Measurements from ENCODE around the gene FAM120A. TPM values are rescaled to one million over a fixed set of nuclear protein-coding genes. Genes with fewer than 3 reads are reported as not detected.
A peak's percentile ranks its signal among the peaks of the same experiment; 100 is the strongest.

FAM120A gene
- polyA plus RNA-seq, 6 donors from 2014 or later, result 6.8 to 16.7 (median 11.0) TPM

GRCh38 chr9:93577078-93577974 lies 125.8 kb downstream of the FAM120A start:
- Mint-ChIP-seq H3K27ac (peak overlapping the region in 5 of 6 donors; percentile 9 to 88 (median 77)), H3K4me1 (peaks cover 36 to 59% (median 43%) of the 10 kb centered on the region in 3 donors), H3K4me3 (peak overlapping the region; percentile 81 to 91 (median 86)), H3K27me3 (no peaks in the 10 kb centered on the region), H3K36me3 (no peaks in the 10 kb centered on the region), H3K9me3 (no peaks in the 10 kb centered on the region)
- ATAC-seq (ENCODE audit: low read depth in 2 of 2), result peak; percentile 8 to 13
- DNase-seq, result no peak

- ATAC-seq (ENCODE audit: low read depth in 2 of 2) (no peak), DNase-seq (no peak)
- no peaks in the 10 kb centered on the region for H3K36me3 Mint-ChIP-seq
- peak overlapping the region in 5 of 6 donors; percentile 9 to 88 (median 77) for H3K27ac Mint-ChIP-seq
- H3K27me3 Mint-ChIP-seq, result no peaks in the 10 kb centered on the region
- no peaks in the 10 kb centered on the region for H3K9me3 Mint-ChIP-seq
- peaks cover 41 to 59% (median 47%) of the 10 kb centered on the region in 3 donors for H3K4me1 Mint-ChIP-seq
- peak overlapping the region; percentile 77 to 91 (median 86) for H3K4me3 Mint-ChIP-seq
Measured at GRCh38 chr9:93577975-93578682, 126.6 kb downstream of the FAM120A start.

GRCh38 chr9:93578844-93579243 lies 127.4 kb downstream of the FAM120A start:
- peak overlapping the region in 3 of 6 donors; percentile 16 to 84 (median 31) for H3K27ac Mint-ChIP-seq
- H3K4me3 Mint-ChIP-seq, result peak overlapping the region in 7 of 8 donors; percentile 16 to 83 (median 65)
- peaks cover 37 to 59% (median 47%) of the 10 kb centered on the region in 3 donors for H3K4me1 Mint-ChIP-seq
- H3K27me3 Mint-ChIP-seq, result no peaks in the 10 kb centered on the region
- ATAC-seq (ENCODE audit: low read depth in 2 of 2) (no peak), DNase-seq (no peak)
- H3K36me3 Mint-ChIP-seq, result no peaks in the 10 kb centered on the region
- no peaks in the 10 kb centered on the region for H3K9me3 Mint-ChIP-seq

GRCh38 chr9:93579711-93580516 lies 128.4 kb downstream of the FAM120A start:
- ATAC-seq (ENCODE audit: low read depth in 2 of 2), result no peak
- peak overlapping the region in 1 of 6 donors; percentile 31 for H3K27ac Mint-ChIP-seq
- DNase-seq, result no peak
- H3K4me3 Mint-ChIP-seq, result peak overlapping the region in 4 of 8 donors; percentile 13 to 83 (median 34)
- peaks cover 0 to 7% of the 10 kb centered on the region in 2 donors for H3K36me3 Mint-ChIP-seq
- no peaks in the 10 kb centered on the region for H3K27me3 Mint-ChIP-seq
- no peaks in the 10 kb centered on the region for H3K9me3 Mint-ChIP-seq
- H3K4me1 Mint-ChIP-seq, result peaks cover 37 to 52% (median 46%) of the 10 kb centered on the region in 3 donors

GRCh38 chr9:93580654-93581380 lies 129.3 kb downstream of the FAM120A start:
- peak overlapping the region in 1 of 8 donors; percentile 83 for H3K4me3 Mint-ChIP-seq
- H3K4me1 Mint-ChIP-seq, result peaks cover 29 to 45% (median 44%) of the 10 kb centered on the region in 3 donors
- DNase-seq, result no peak

GRCh38 chr9:93582115-93582514 lies 130.6 kb downstream of the FAM120A start:
- no peaks in the 10 kb centered on the region for H3K9me3 Mint-ChIP-seq
- peaks cover 0 to 7% of the 10 kb centered on the region in 2 donors for H3K36me3 Mint-ChIP-seq
- ATAC-seq (ENCODE audit: low read depth in 2 of 2) (no peak), DNase-seq (no peak)
- no peaks in the 10 kb centered on the region for H3K27me3 Mint-ChIP-seq
- peak overlapping the region in 1 of 6 donors; percentile 56 for H3K27ac Mint-ChIP-seq
- H3K4me3 Mint-ChIP-seq, result peak overlapping the region in 1 of 8 donors; percentile 15
- peaks cover 36 to 53% (median 51%) of the 10 kb centered on the region in 3 donors for H3K4me1 Mint-ChIP-seq

More at GRCh38 chr9:93580654-93581380, 129.3 kb downstream of the FAM120A start:
- Mint-ChIP-seq H3K27me3 (no peaks in the 10 kb centered on the region), H3K36me3 (peaks cover 0 to 7% of the 10 kb centered on the region in 2 donors), H3K27ac (peak overlapping the region in 3 of 6 donors; percentile 47 to 74 (median 56)), H3K9me3 (no peaks in the 10 kb centered on the region)
- no peak for ATAC-seq (ENCODE audit: low read depth in 2 of 2)

GRCh38 chr9:93582550-93582949 lies 131.1 kb downstream of the FAM120A start:
- peak overlapping the region in 1 of 8 donors; percentile 15 for H3K4me3 Mint-ChIP-seq
- no peaks in the 10 kb centered on the region for H3K9me3 Mint-ChIP-seq
- ATAC-seq (ENCODE audit: low read depth in 2 of 2) (no peak), DNase-seq (no peak)
- peaks cover 0 to 7% of the 10 kb centered on the region in 2 donors for H3K36me3 Mint-ChIP-seq
- peaks cover 39 to 52% (median 49%) of the 10 kb centered on the region in 3 donors for H3K4me1 Mint-ChIP-seq
- H3K27me3 Mint-ChIP-seq, result no peaks in the 10 kb centered on the region
- peak overlapping the region in 3 of 6 donors; percentile 36 to 84 (median 56) for H3K27ac Mint-ChIP-seq

GRCh38 chr9:93585259-93585658 lies 133.8 kb downstream of the FAM120A start:
- Mint-ChIP-seq H3K36me3 (peaks cover 0 to 7% of the 10 kb centered on the region in 2 donors), H3K27ac (no peak overlapping the region), H3K9me3 (no peaks in the 10 kb centered on the region), H3K4me1 (peaks cover 37 to 40% (median 40%) of the 10 kb centered on the region in 3 donors), H3K4me3 (peak overlapping the region in 1 of 8 donors; percentile 18), H3K27me3 (no peaks in the 10 kb centered on the region)
- ATAC-seq (ENCODE audit: low read depth in 2 of 2), result no peak
- DNase-seq, result no peak

GRCh38 chr9:93585695-93586094 lies 134.2 kb downstream of the FAM120A start:
- Mint-ChIP-seq H3K4me1 (peaks cover 38 to 40% (median 39%) of the 10 kb centered on the region in 3 donors), H3K27ac (no peak overlapping the region), H3K9me3 (no peaks in the 10 kb centered on the region), H3K4me3 (peak overlapping the region in 1 of 8 donors; percentile 18), H3K27me3 (no peaks in the 10 kb centered on the region), H3K36me3 (peaks cover 0 to 7% of the 10 kb centered on the region in 2 donors)
- ATAC-seq (ENCODE audit: low read depth in 2 of 2) (no peak), DNase-seq (no peak)

GRCh38 chr9:93586290-93587057 lies 135.0 kb downstream of the FAM120A start:
- no peak for DNase-seq
- ATAC-seq (ENCODE audit: low read depth in 2 of 2), result no peak
- peak overlapping the region in 1 of 6 donors; percentile 16 for H3K27ac Mint-ChIP-seq
- no peaks in the 10 kb centered on the region for H3K27me3 Mint-ChIP-seq
- peaks cover 0 to 7% of the 10 kb centered on the region in 2 donors for H3K36me3 Mint-ChIP-seq
- H3K9me3 Mint-ChIP-seq, result no peaks in the 10 kb centered on the region
- peaks cover 34 to 40% (median 38%) of the 10 kb centered on the region in 3 donors for H3K4me1 Mint-ChIP-seq
- no peak overlapping the region for H3K4me3 Mint-ChIP-seq

- Mint-ChIP-seq H3K27me3 (no peaks in the 10 kb centered on the region), H3K4me1 (peaks cover 36 to 40% (median 37%) of the 10 kb centered on the region in 3 donors), H3K9me3 (no peaks in the 10 kb centered on the region), H3K36me3 (peaks cover 0 to 7% of the 10 kb centered on the region in 2 donors), H3K4me3 (no peak overlapping the region), H3K27ac (peak overlapping the region in 2 of 6 donors; percentile 35 to 47)
- ATAC-seq (ENCODE audit: low read depth in 2 of 2) (no peak), DNase-seq (no peak)
Measured at GRCh38 chr9:93587284-93587650, 135.8 kb downstream of the FAM120A start.

Data from naive B cell (primary cell).